ENCODE data around the gene MPC1. TPM values are rescaled to one million over a fixed set of nuclear protein-coding genes. Genes with fewer than 3 reads are reported as not detected.
"Not testable (repeated sequence)": the region's sequence is repeated elsewhere in the genome, so short reads cannot be mapped to it uniquely, and the experiment has no call there.

Gene MPC1
- total RNA-seq, 1 experiment from 2014 or later = 64.0 TPM

- no peak for DNase-seq (ENCODE audit: low spot score)
Observed at GRCh38 chr6:166406197-166406596, 23.5 kb upstream of the MPC1 start.

GRCh38 chr6:166405386-166405785, 22.6 kb upstream of the MPC1 start:
- no peak for DNase-seq (ENCODE audit: low spot score)

GRCh38 chr6:166402582-166403277, 20.0 kb upstream of the MPC1 start:
- no peak for DNase-seq (ENCODE audit: low spot score)

- peak; percentile 56 for DNase-seq (ENCODE audit: low spot score)
Observed at GRCh38 chr6:166400649-166401250, 18.0 kb upstream of the MPC1 start.

- DNase-seq (ENCODE audit: low spot score) = no peak
Observed at GRCh38 chr6:166400181-166400580, 17.4 kb upstream of the MPC1 start.

- no peak for DNase-seq (ENCODE audit: low spot score)
Observed at GRCh38 chr6:166398348-166398747, 15.6 kb upstream of the MPC1 start.

GRCh38 chr6:166397849-166398248, 15.1 kb upstream of the MPC1 start:
- DNase-seq (ENCODE audit: low spot score) = no peak

- DNase-seq (ENCODE audit: low spot score) = no peak
Observed at GRCh38 chr6:166395778-166396177, 13.0 kb upstream of the MPC1 start.

- no peak for DNase-seq (ENCODE audit: low spot score)
Observed at GRCh38 chr6:166395351-166395750, 12.6 kb upstream of the MPC1 start.

GRCh38 chr6:166394036-166394892, 11.5 kb upstream of the MPC1 start:
- no peak for DNase-seq (ENCODE audit: low spot score)

- DNase-seq (ENCODE audit: low spot score) = no peak
Observed at GRCh38 chr6:166393535-166393823, 10.7 kb upstream of the MPC1 start.

GRCh38 chr6:166392755-166393534, 10.2 kb upstream of the MPC1 start:
- DNase-seq (ENCODE audit: low spot score) = not testable (repeated sequence)

- no peak for DNase-seq (ENCODE audit: low spot score)
Observed at GRCh38 chr6:166389119-166389518, 6.4 kb upstream of the MPC1 start.

- DNase-seq (ENCODE audit: low spot score) = no peak
Observed at GRCh38 chr6:166388290-166389004, 5.7 kb upstream of the MPC1 start.

- DNase-seq (ENCODE audit: low spot score) = no peak
Observed at GRCh38 chr6:166387642-166388289, 5.0 kb upstream of the MPC1 start.

GRCh38 chr6:166387098-166387497, 4.4 kb upstream of the MPC1 start:
- DNase-seq (ENCODE audit: low spot score) = not testable (repeated sequence)

- DNase-seq (ENCODE audit: low spot score) = no peak
Observed at GRCh38 chr6:166386111-166386510, 3.4 kb upstream of the MPC1 start.

- not testable (repeated sequence) for DNase-seq (ENCODE audit: low spot score)
Observed at GRCh38 chr6:166383802-166384363, 1.1 kb upstream of the MPC1 start.

- no peak for DNase-seq (ENCODE audit: low spot score)
Observed at GRCh38 chr6:166382500-166382932, 224 bp downstream of the MPC1 start.

- peak; percentile 20 for DNase-seq (ENCODE audit: low spot score)
Observed at GRCh38 chr6:166381733-166382499, 824 bp downstream of the MPC1 start.
